H9 (cell line): ENCODE measurements around the gene CEP162. TPM values are rescaled to one million over a fixed set of nuclear protein-coding genes. Genes with fewer than 3 reads are reported as not detected.

Experiments used
- DNase-seq: peaks from one replicate; pipeline ENCODE4 v3.0.0-alpha.2; 2017
- H2AFZ ChIP-seq: one replicate; pipeline ENCODE4 v1.6.1; 2013; ENCODE audit warnings: mild to moderate bottlenecking, low read length, control low read depth, moderate library complexity
- H2AK5ac ChIP-seq: 2 replicates; pipeline ENCODE4 v1.6.1; 2013; ENCODE audit warnings: low read length, control low read depth, mixed read lengths; ENCODE audit not compliant: insufficient read length
- H2BK120ac ChIP-seq: one replicate; pipeline ENCODE4 v1.6.1; 2013; ENCODE audit warnings: low read depth, mild to moderate bottlenecking, low read length, control low read depth, inconsistent platforms; ENCODE audit not compliant: poor library complexity, severe bottlenecking
- H2BK12ac ChIP-seq: 2 replicates; pipeline ENCODE4 v1.6.1; 2013; ENCODE audit warnings: low read length, control low read depth, mixed read lengths, low read depth; ENCODE audit not compliant: insufficient read length
- H2BK15ac ChIP-seq: 2 replicates; pipeline ENCODE4 v1.6.1; 2013; ENCODE audit warnings: low read depth, low read length, control low read depth
- H2BK20ac ChIP-seq: one replicate; pipeline ENCODE4 v1.6.1; 2013; ENCODE audit warnings: low read depth, mild to moderate bottlenecking, low read length, control low read depth, inconsistent platforms; ENCODE audit not compliant: poor library complexity, severe bottlenecking
- H2BK5ac ChIP-seq: 2 replicates; pipeline ENCODE4 v1.6.1; 2013; ENCODE audit warnings: low read length, control low read depth, mixed read lengths; ENCODE audit not compliant: insufficient read length
- H3K14ac ChIP-seq: 2 replicates; pipeline ENCODE4 v1.6.1; 2013; ENCODE audit warnings: low read length, control low read depth; ENCODE audit not compliant: insufficient read depth
- H3K18ac ChIP-seq: 2 replicates; pipeline ENCODE4 v1.6.1; 2013; ENCODE audit warnings: low read depth, mild to moderate bottlenecking, mixed read lengths, low read length, control low read depth; ENCODE audit not compliant: insufficient read length
- H3K23ac ChIP-seq: 2 replicates; pipeline ENCODE4 v1.6.1; 2013; ENCODE audit warnings: low read length, control low read depth, mixed read lengths, low read depth; ENCODE audit not compliant: insufficient read length
- H3K23me2 ChIP-seq: 2 replicates; pipeline ENCODE4 v1.6.1; 2013; ENCODE audit warnings: low read depth, mild to moderate bottlenecking, mixed read lengths, low read length, control low read depth; ENCODE audit not compliant: insufficient read length, poor library complexity, severe bottlenecking
- H3K27ac ChIP-seq: 2 replicates; pipeline ENCODE4 v1.5.1; 2013; ENCODE audit warnings: low read length, control low read depth, mixed read lengths, low read depth; ENCODE audit not compliant: insufficient read length
- H3K27me3 ChIP-seq: 2 replicates; pipeline ENCODE4 v1.6.1; 2013; ENCODE audit warnings: low read length, control low read depth, inconsistent platforms; ENCODE audit not compliant: insufficient read depth
- H3K4ac ChIP-seq: 2 replicates; pipeline ENCODE4 v1.6.1; 2013; ENCODE audit warnings: low read depth, mild to moderate bottlenecking, control low read depth, inconsistent platforms, low read length, moderate library complexity
- H3K4me1 ChIP-seq: 2 replicates; pipeline ENCODE4 v1.6.1; 2013; ENCODE audit warnings: low read length, control low read depth, inconsistent platforms; ENCODE audit not compliant: insufficient read depth
- H3K4me2 ChIP-seq: 2 replicates; pipeline ENCODE4 v1.6.1; 2013; ENCODE audit warnings: low read length, control low read depth, mixed read lengths; ENCODE audit not compliant: insufficient read length, insufficient read depth
- H3K56ac ChIP-seq: 2 replicates; pipeline ENCODE4 v1.6.1; 2013; ENCODE audit warnings: low read depth, mild to moderate bottlenecking, mixed read lengths, low read length, control low read depth; ENCODE audit not compliant: insufficient read length
- H3K79me1 ChIP-seq: 2 replicates; pipeline ENCODE4 v1.6.1; 2013; ENCODE audit warnings: low read depth, mild to moderate bottlenecking, moderate library complexity, low read length, control low read depth, inconsistent platforms; ENCODE audit not compliant: insufficient read depth, poor library complexity, severe bottlenecking
- H3K79me2 ChIP-seq: 2 replicates; pipeline ENCODE4 v1.6.1; 2013; ENCODE audit warnings: low read length, control low read depth, inconsistent platforms; ENCODE audit not compliant: insufficient read depth
- H3K9ac ChIP-seq: 2 replicates; pipeline ENCODE4 v1.6.1; 2013; ENCODE audit warnings: low read length, control low read depth, mixed read lengths; ENCODE audit not compliant: insufficient read length; ENCODE audit errors: extremely low read depth
- H3K9me3 ChIP-seq: one replicate; pipeline ENCODE4 v1.6.1; 2013; ENCODE audit warnings: low read depth, low read length, inconsistent platforms; ENCODE audit not compliant: control insufficient read depth
- H3T11ph ChIP-seq: one replicate; pipeline ENCODE4 v1.6.1; 2013; ENCODE audit warnings: mild to moderate bottlenecking, low read length, control low read depth, inconsistent platforms
- H4K20me1 ChIP-seq: one replicate; pipeline ENCODE4 v1.6.1; 2013; ENCODE audit not compliant: control insufficient read depth, insufficient read length, insufficient read depth
- H4K5ac ChIP-seq: 2 replicates; pipeline ENCODE4 v1.6.1; 2013; ENCODE audit warnings: low read depth, mild to moderate bottlenecking, mixed read lengths, low read length, control low read depth; ENCODE audit not compliant: insufficient read length
- H4K8ac ChIP-seq: replicated peaks from 2 replicates; pipeline ENCODE4 v1.6.1; 2013; ENCODE audit warnings: low read length, control low read depth, mixed read lengths, low read depth; ENCODE audit not compliant: insufficient read length
- H4K91ac ChIP-seq: 2 replicates; pipeline ENCODE4 v1.6.1; 2013; ENCODE audit warnings: low read depth, mild to moderate bottlenecking, moderate library complexity, mixed read lengths, low read length, control low read depth; ENCODE audit not compliant: insufficient read length
- H3K27ac Mint-ChIP-seq, 3 experiments: 2 replicates in 2 of 3; 3 replicates in 1 of 3; pipeline ENCODE4 v1.8.0; 2020 to 2021; ENCODE audit warnings: mixed read lengths in 3 of 3, mild to moderate bottlenecking in 1 of 3, moderate library complexity in 1 of 3
- H3K27me3 Mint-ChIP-seq: 2 replicates; pipeline ENCODE4 v1.8.0; 2021; ENCODE audit warnings: low read depth, mild to moderate bottlenecking, moderate library complexity, mixed read lengths
- H3K36me3 Mint-ChIP-seq, 3 experiments: 2 replicates in 2 of 3; 3 replicates in 1 of 3; pipeline ENCODE4 v1.8.0; 2020 to 2021; ENCODE audit warnings: low read depth in 3 of 3, mixed read lengths in 3 of 3; ENCODE audit not compliant: insufficient read depth in 1 of 3
- H3K4me1 Mint-ChIP-seq, 2 experiments: 2 replicates each; pipeline ENCODE4 v1.8.0; 2020; ENCODE audit warnings: mixed read lengths in 2 of 2
- H3K4me3 Mint-ChIP-seq, 2 experiments: 2 replicates in 1 of 2; 3 replicates in 1 of 2; pipeline ENCODE4 v1.8.0; 2020 to 2021; ENCODE audit warnings: mild to moderate bottlenecking in 2 of 2, mixed read lengths in 2 of 2, moderate library complexity in 1 of 2
- H3K9me3 Mint-ChIP-seq, 2 experiments: 2 replicates in 1 of 2; 3 replicates in 1 of 2; pipeline ENCODE4 v1.8.0; 2020; ENCODE audit warnings: mild to moderate bottlenecking in 2 of 2, mixed read lengths in 2 of 2, moderate library complexity in 1 of 2
- CTCF ChIP-seq: fragments of 200-600 bp; sonication (generic); conservative IDR thresholded peaks from 3 replicates; pipeline ENCODE4 v1.8.0; 2021; ENCODE audit warnings: antibody characterized with exemption, mild to moderate bottlenecking
- WGBS: extraction: QIAGEN DNeasy Blood & Tissue Kit; methylation state at CpG from one replicate; pipeline ENCODE4 v1.1.7; 2013; ENCODE audit warnings: missing lambda C conversion rate, low lambda C conversion rate, mixed read lengths; ENCODE audit not compliant: insufficient read length; ENCODE audit errors: extremely low coverage; 5-methylcytosine and 5-hydroxymethylcytosine counted together
- total RNA-seq: library from RNA; stranded (reverse); gene quantifications from 2 replicates; pipeline ENCODE4 v1.2.1, GENCODE V29; 2021

Gene CEP162
- total RNA-seq, 1 experiment from 2014 or later, result 11.5 TPM

- no peak for TF ChIP-seq CTCF
- no peak overlapping the region for H4K8ac ChIP-seq
- no peak overlapping the region for H3K56ac ChIP-seq
- no peaks in the 10 kb centered on the region for H3K27me3 ChIP-seq
- no peak overlapping the region for H3K14ac ChIP-seq
- H3K79me1 ChIP-seq, result no peaks in the 10 kb centered on the region
- H3K23ac ChIP-seq, result no peak overlapping the region
- no peak overlapping the region for H2BK5ac ChIP-seq
- no peaks in the 10 kb centered on the region for H3K9me3 Mint-ChIP-seq
- H4K5ac ChIP-seq, result no peak overlapping the region
- H3K27ac Mint-ChIP-seq, result no peak overlapping the region; a peak in 1 of 7 replicates
- no peak overlapping the region for H3K4me2 ChIP-seq
- H3K4me3 Mint-ChIP-seq, result no peak overlapping the region
- no peaks in the 10 kb centered on the region for H3K79me2 ChIP-seq
- H2AFZ ChIP-seq, result no peak overlapping the region
- H3K9ac ChIP-seq, result no peak overlapping the region
- no peak overlapping the region for H2BK12ac ChIP-seq
- no peak overlapping the region for H3K4ac ChIP-seq
- H3K27me3 Mint-ChIP-seq, result no peaks in the 10 kb centered on the region
- H3K36me3 Mint-ChIP-seq, result peaks cover 6 to 16% (median 10%) of the 10 kb centered on the region in 3 experiments; a peak in 5 of 7 replicates
- H2BK20ac ChIP-seq, result no peak overlapping the region
- H4K20me1 ChIP-seq, result no peaks in the 10 kb centered on the region
- no peak overlapping the region for H2BK120ac ChIP-seq
- H3K27ac ChIP-seq, result no peak overlapping the region
- no peak for DNase-seq
- H3T11ph ChIP-seq, result no peak overlapping the region
- H3K4me1 Mint-ChIP-seq, result no peaks in the 10 kb centered on the region
- no peak overlapping the region for H2BK15ac ChIP-seq
- H2AK5ac ChIP-seq, result no peak overlapping the region
- H3K18ac ChIP-seq, result no peak overlapping the region
- no peaks in the 10 kb centered on the region for H3K9me3 ChIP-seq
- no peaks in the 10 kb centered on the region for H3K23me2 ChIP-seq
- no CpG with 5 or more reads among the region's 1 CpG for WGBS
- H3K4me1 ChIP-seq, result no peaks in the 10 kb centered on the region
- no peak overlapping the region for H4K91ac ChIP-seq
Observed at GRCh38 chr6:84150705-84151104, 76.7 kb downstream of the CEP162 start.
